Neural progenitor cell (in vitro differentiated cells): ENCODE results near the gene TNFRSF11A.

Source experiments
- EZH2 ChIP-seq: fragments of 200-600 bp; sonication (generic); IDR thresholded peaks from 2 replicates; pipeline ENCODE4 v1.6.1; 2017; ENCODE audit warnings: antibody characterized with exemption, mild to moderate bottlenecking, moderate library complexity
- EZH2phosphoT487 ChIP-seq: fragments of 200-600 bp; sonication (generic); IDR thresholded peaks from 2 replicates; pipeline ENCODE4 v1.6.1; 2017; ENCODE audit warnings: antibody characterized with exemption
- TF ChIP-seq, protein P1 (sequence below): fragments of 200-600 bp; sonication (generic); IDR thresholded peaks from 2 replicates; pipeline ENCODE4 v1.5.1; 2017; ENCODE audit warnings: antibody characterized with exemption, mild to moderate bottlenecking

DNA sequence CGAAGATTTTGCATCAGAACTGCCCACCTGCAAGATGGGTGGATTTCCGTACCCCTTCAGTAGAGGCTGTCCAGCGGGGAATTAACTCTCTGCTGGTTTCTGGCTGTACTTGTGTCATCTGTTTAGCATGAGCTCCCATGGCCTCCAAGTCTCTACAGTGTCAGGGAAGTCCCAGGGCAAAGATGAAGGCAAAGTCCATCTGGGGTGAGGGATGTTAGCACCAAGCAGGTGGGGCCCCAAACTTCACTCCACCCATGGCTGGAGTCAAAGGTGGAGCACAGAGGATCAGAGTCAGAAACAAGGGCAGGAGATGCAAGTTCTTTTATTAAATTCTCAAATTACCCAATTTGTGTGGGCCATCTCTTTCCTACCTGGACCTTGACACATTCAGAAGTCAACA is 78.0 kb downstream of the TNFRSF11A start:
- TF ChIP-seq, protein P1, sequence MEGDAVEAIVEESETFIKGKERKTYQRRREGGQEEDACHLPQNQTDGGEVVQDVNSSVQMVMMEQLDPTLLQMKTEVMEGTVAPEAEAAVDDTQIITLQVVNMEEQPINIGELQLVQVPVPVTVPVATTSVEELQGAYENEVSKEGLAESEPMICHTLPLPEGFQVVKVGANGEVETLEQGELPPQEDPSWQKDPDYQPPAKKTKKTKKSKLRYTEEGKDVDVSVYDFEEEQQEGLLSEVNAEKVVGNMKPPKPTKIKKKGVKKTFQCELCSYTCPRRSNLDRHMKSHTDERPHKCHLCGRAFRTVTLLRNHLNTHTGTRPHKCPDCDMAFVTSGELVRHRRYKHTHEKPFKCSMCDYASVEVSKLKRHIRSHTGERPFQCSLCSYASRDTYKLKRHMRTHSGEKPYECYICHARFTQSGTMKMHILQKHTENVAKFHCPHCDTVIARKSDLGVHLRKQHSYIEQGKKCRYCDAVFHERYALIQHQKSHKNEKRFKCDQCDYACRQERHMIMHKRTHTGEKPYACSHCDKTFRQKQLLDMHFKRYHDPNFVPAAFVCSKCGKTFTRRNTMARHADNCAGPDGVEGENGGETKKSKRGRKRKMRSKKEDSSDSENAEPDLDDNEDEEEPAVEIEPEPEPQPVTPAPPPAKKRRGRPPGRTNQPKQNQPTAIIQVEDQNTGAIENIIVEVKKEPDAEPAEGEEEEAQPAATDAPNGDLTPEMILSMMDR: no peak
- TF ChIP-seq EZH2 (no peak), EZH2phosphoT487 (no peak)
